HG03521 (cell line): ENCODE measurements around the gene SLC5A12.
"Not testable (repeated sequence)": the region's sequence is repeated elsewhere in the genome, so short reads cannot be mapped to it uniquely, and the experiment has no call there.

Experiments
- ATAC-seq: cut with Tn5 transposase; IDR thresholded peaks from one replicate; pipeline ENCODE4 v1.9.1; 2021; ENCODE audit warnings: mild to moderate bottlenecking, moderate library complexity; ENCODE audit not compliant: unreplicated experiment

The SLC5A12 gene

GRCh38 chr11:26655287-26655686 is 66.6 kb downstream of the SLC5A12 start:
- no peak for ATAC-seq

- no peak for ATAC-seq
Observed at GRCh38 chr11:26651916-26652315, 69.9 kb downstream of the SLC5A12 start.

DNA sequence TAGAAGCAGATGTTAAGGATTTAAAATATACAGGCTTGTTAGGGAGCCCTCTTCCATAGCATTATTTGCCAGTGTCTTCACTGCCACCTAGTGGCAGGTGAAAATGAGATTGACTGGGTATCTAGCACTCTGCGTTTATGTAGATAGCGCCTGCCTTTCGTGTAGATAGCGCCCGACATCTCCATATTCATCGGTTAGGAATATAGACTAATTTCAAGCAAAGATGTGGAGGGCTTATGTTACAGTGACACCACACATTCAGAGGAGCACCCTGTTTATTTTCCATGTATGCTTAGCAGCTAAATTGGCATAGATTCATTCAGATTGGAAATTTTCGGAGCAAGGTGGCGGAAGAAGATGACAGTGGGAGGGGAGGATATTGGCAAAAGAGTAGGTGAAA is 72.0 kb downstream of the SLC5A12 start:
- ATAC-seq, result peak; percentile 84

DNA sequence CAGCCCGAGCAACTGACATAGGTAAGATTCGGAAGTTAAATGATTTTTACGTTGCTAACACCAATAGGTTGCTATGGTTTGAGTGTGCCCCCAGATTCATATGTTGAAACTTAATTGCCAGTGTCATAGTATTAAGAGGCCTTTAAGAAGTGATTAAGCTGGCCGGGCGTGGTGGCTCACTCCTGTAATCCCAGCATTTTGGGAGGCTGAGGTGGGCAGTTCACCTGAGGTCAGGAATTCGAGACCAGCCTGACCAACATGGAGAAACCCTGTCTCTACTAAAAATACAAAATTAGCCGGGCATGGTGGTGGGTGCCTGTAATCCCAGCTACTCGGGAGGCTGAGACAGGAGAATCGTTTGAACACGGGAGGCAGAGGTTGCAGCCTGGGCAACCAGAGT is 78.5 kb downstream of the SLC5A12 start:
- not testable (repeated sequence) for ATAC-seq

GRCh38 chr11:26632691-26633159 is 89.1 kb downstream of the SLC5A12 start:
- peak; percentile 54 for ATAC-seq

GRCh38 chr11:26626346-26626745 is 95.5 kb downstream of the SLC5A12 start:
- no peak for ATAC-seq

DNA sequence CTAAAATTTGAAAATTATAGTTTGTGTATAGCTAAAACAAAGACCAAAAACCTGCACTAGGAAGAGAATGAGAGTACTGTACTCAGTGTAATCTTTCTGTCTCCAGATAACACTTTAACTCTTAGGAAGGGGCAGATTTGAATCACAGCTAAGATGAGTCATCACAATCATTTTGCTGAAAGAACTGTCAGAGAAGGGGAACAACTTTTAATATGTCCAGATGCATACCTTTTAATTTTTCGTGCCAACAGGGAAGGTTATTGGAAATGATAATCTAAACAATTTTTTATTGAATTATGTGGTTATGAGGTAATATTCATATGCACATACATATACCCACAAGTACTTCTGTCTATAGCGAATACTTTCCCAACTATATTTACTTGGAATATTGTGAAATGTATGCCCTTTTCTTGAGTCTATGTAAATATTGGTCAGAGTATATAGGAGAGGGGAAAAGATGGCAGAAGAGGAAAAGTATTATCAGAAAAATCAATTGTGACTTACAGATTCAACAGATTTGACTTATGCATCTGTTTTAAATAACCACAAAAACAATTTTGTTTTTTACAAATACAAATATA is 98.7 kb downstream of the SLC5A12 start:
- no peak for ATAC-seq

DNA sequence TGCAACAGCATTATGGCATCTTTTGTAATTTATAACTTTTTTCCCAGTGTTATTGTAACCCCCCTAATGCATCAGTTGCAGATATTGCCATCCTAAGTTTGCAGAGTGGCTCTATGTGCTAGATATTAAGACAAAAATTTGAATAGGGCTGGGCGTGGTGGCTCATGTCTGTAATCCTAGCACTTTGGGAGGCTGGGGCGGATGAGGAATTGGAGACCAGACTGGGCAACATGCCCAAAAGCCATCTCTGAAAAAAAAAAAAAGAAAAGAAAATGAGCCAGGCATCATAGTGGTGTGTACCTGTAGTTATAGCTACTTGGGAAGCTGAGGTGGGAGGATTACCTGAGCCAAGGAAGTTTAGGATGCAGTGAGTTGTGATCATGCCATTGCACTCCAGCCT is 99.7 kb downstream of the SLC5A12 start:
- ATAC-seq, result no peak

- no peak for ATAC-seq
Observed at GRCh38 chr11:26621132-26621531, 100.7 kb downstream of the SLC5A12 start.

DNA sequence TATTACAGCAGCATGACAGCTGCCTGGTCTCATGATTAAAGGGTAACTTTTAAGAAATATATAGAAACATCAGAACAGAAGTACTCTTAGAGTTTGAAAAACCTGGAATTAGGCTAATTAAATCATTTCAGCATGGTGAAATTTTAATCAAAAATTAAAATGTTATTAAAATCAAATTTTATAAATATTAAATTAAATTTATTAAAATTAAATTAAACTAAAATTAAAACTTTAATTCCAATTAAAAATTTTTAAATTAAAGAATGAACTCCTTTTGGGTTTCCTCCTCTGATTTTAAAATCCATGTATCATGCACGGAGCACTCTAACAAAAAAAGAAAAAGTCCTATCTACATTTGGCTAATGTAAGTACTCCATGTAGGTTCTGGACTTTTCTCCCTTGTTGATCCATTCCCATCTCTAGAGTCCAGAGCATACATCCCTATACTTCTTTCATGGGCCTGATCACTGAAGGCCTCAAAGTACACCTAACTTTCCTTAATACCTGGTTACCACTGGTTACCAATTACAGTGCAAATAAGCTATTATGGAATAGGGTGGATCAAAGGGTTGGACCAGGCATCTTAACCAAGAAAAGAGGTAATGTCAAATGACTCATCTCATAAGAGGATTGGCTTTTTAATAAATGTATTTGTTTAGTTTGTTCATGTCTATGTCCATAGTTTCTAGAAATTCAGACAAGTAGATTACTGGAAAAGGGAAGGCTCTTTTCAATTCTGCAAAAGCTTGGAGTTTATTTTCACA is 101.4 kb downstream of the SLC5A12 start:
- ATAC-seq, result no peak

DNA sequence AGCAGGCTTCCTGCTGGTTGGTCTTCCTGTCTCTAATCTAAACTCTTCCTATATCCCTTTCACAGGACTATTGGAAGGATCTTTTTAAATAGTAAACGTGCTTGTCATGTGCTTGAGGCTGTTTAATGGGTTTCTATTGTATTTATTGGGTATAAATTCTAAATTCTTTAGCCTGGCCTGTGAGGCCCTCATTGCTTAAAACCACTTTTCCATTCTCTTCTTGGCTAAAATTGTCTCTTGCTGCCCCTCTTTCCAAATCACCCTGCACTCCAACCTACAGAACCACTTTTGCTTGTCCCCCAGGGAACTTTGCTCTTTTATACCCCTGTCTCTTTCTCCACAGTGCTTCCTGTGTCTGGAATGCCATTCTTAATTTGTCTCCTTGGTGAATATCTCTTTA is 103.4 kb downstream of the SLC5A12 start:
- no peak for ATAC-seq
